GM23248 (cell line): ENCODE measurements around the gene TP53I13. TPM values are rescaled to one million over a fixed set of nuclear protein-coding genes. Genes with fewer than 3 reads are reported as not detected.

ENCODE experiments used
- DNase-seq: peaks from one replicate; pipeline ENCODE4 v3.0.0-alpha.2; 2015
- H2AFZ ChIP-seq: fragments of 200-600 bp; sonication (generic); 2 replicates; pipeline ENCODE4 v1.6.1; 2016; ENCODE audit warnings: antibody characterized with exemption
- H3F3A ChIP-seq: fragments of 200-600 bp; sonication (generic); 2 replicates; pipeline ENCODE4 v1.6.1; 2016; ENCODE audit warnings: mild to moderate bottlenecking, antibody characterized with exemption, mixed run types; ENCODE audit not compliant: insufficient read depth
- H3K27ac ChIP-seq: fragments of 200-600 bp; sonication (generic); 2 replicates; pipeline ENCODE4 v1.5.1; 2016; ENCODE audit warnings: mild to moderate bottlenecking
- H3K27me3 ChIP-seq: fragments of 200-600 bp; sonication (generic); replicated peaks from 2 replicates; pipeline ENCODE4 v1.6.1; 2016; ENCODE audit warnings: mild to moderate bottlenecking; ENCODE audit not compliant: insufficient read depth
- H3K36me3 ChIP-seq: fragments of 200-600 bp; sonication (generic); 2 replicates; pipeline ENCODE4 v1.6.1; 2016; ENCODE audit warnings: low read depth, mild to moderate bottlenecking
- H3K4me1 ChIP-seq: fragments of 200-600 bp; sonication (generic); 2 replicates; pipeline ENCODE4 v1.6.1; 2016; ENCODE audit warnings: mild to moderate bottlenecking; ENCODE audit not compliant: insufficient read depth
- H3K4me2 ChIP-seq: fragments of 200-600 bp; sonication (generic); one replicate; pipeline ENCODE4 v1.6.1; 2016; ENCODE audit warnings: mild to moderate bottlenecking; ENCODE audit not compliant: unreplicated experiment
- H3K4me3 ChIP-seq: fragments of 200-600 bp; sonication (generic); 2 replicates; pipeline ENCODE4 v1.5.1; 2016; ENCODE audit warnings: mild to moderate bottlenecking
- H3K79me2 ChIP-seq: fragments of 200-600 bp; sonication (generic); 2 replicates; pipeline ENCODE4 v1.6.1; 2016; ENCODE audit warnings: mild to moderate bottlenecking; ENCODE audit not compliant: insufficient read depth
- H3K9ac ChIP-seq: fragments of 200-600 bp; sonication (generic); 2 replicates; pipeline ENCODE4 v1.6.1; 2016; ENCODE audit warnings: mild to moderate bottlenecking
- H3K9me2 ChIP-seq: fragments of 200-600 bp; sonication (generic); 2 replicates; pipeline ENCODE4 v1.6.1; 2016; ENCODE audit warnings: mixed run types, mild to moderate bottlenecking, moderate library complexity; ENCODE audit not compliant: insufficient read depth
- H3K9me3 ChIP-seq: fragments of 200-600 bp; sonication (generic); one replicate; pipeline ENCODE4 v1.6.1; 2017; ENCODE audit warnings: low read depth
- H4K20me1 ChIP-seq: fragments of 200-600 bp; sonication (generic); 2 replicates; pipeline ENCODE4 v1.6.0; 2016; ENCODE audit not compliant: insufficient read depth
- EZH2 ChIP-seq: fragments of 200-600 bp; sonication (generic); IDR thresholded peaks from 2 replicates; pipeline ENCODE4 v1.6.1; 2018; ENCODE audit warnings: antibody characterized with exemption, mild to moderate bottlenecking; ENCODE audit not compliant: insufficient read depth, poor library complexity, severe bottlenecking
- EZH2phosphoT487 ChIP-seq: fragments of 200-600 bp; sonication (generic); IDR thresholded peaks from 2 replicates; pipeline ENCODE4 v1.6.1; 2018; ENCODE audit warnings: antibody characterized with exemption, moderate library complexity, mild to moderate bottlenecking, low read depth; ENCODE audit not compliant: insufficient read depth
- WGBS, 2 experiments: methylation state at CpG; one replicate each; pipeline ENCODE4 v1.1.6; 2015 to 2017; ENCODE audit warnings: low lambda C conversion rate in 2 of 2, low coverage in 1 of 2; ENCODE audit errors: missing lambda C conversion rate in 2 of 2; 5-methylcytosine and 5-hydroxymethylcytosine counted together
- in situ Hi-C: fragments of 300-500 bp; cut with MboI; formaldehyde crosslinking; loops from 2 replicates; pipeline ENCODE4 v1.15.0; 2020
- polyA plus RNA-seq: library from polyadenylated mRNA; unstranded; fragments of >200 nt; fragmentation: Nextera tagmentation; extraction: Ambion mirVana; gene quantifications from 2 replicates; pipeline ENCODE4 v1.2.1, GENCODE V29; 2016
- total RNA-seq: library from RNA; depleted of rRNA; stranded (reverse); fragments of >200 nt; shearing (Covaris generic); gene quantifications from 2 replicates; pipeline ENCODE4 v1.2.3, GENCODE V29; 2014

TP53I13 gene
- total and polyA plus RNA-seq, 2 experiments from 2014 or later = 37.3 to 67.2 TPM

- Histone ChIP-seq H3F3A (peaks cover 20% of the 10 kb centered on the region; the same call in 1 of the 2 replicates), H3K79me2 (peaks cover 19% of the 10 kb centered on the region), H3K36me3 (no peaks in the 10 kb centered on the region), H4K20me1 (no peaks in the 10 kb centered on the region), H3K9me2 (no peaks in the 10 kb centered on the region), H2AFZ (peak overlapping the region; percentile 79), H3K4me3 (peak overlapping the region; percentile 66), H3K4me1 (peaks cover 30% of the 10 kb centered on the region), H3K27ac (peak overlapping the region; percentile 56; the same call in 1 of the 2 replicates), H3K4me2 (peak overlapping the region; percentile 63), H3K27me3 (no peaks in the 10 kb centered on the region), H3K9me3 (no peaks in the 10 kb centered on the region), H3K9ac (peak overlapping the region; percentile 32; the same call in 1 of the 2 replicates)
- in situ Hi-C loops = no loop called here
- TF ChIP-seq EZH2 (no peak), EZH2phosphoT487 (no peak)
- WGBS, 2 experiments = 7% methylated on average over 22 to 25 of the region's 25 CpGs
- DNase-seq = peak; percentile 84
Measured at GRCh38 chr17:29591737-29592608, 23.5 kb downstream of the TP53I13 start.

GRCh38 chr17:29592850-29593551 is 24.5 kb downstream of the TP53I13 start, which contains the start of gene ANKRD13B:
Gene ANKRD13B (plus strand): TSS chr17:29593132. CDS start chr17:29593622, 490 bp downstream.
- no peaks in the 10 kb centered on the region for H4K20me1 ChIP-seq
- H3K36me3 ChIP-seq = no peaks in the 10 kb centered on the region
- peak within 1 kb of the TSS; percentile 79 for H2AFZ ChIP-seq
- H3K27ac ChIP-seq = no peak within 1 kb of the TSS
- no peaks in the 10 kb centered on the region for H3K27me3 ChIP-seq
- DNase-seq = peak; percentile 59
- peaks cover 9% of the 10 kb centered on the region for H3K79me2 ChIP-seq
- peak within 1 kb of the TSS; percentile 76 for H3K4me2 ChIP-seq
- no peak for TF ChIP-seq EZH2phosphoT487
- TF ChIP-seq EZH2 = no peak
- peaks cover 20% of the 10 kb centered on the region; the same call in 1 of the 2 replicates for H3F3A ChIP-seq
- in situ Hi-C loops = no loop called here
- H3K9me2 ChIP-seq = no peaks in the 10 kb centered on the region
- H3K4me1 ChIP-seq = peaks cover 24% of the 10 kb centered on the region
- H3K9ac ChIP-seq = peak within 1 kb of the TSS; percentile 25; the same call in 1 of the 2 replicates
- peak within 1 kb of the TSS; percentile 70 for H3K4me3 ChIP-seq
- WGBS, 2 experiments = 1 to 3% methylated on average over 33 to 40 of the region's 96 CpGs
- no peaks in the 10 kb centered on the region for H3K9me3 ChIP-seq

- no peaks in the 10 kb centered on the region for H3K27me3 ChIP-seq
- DNase-seq = peak; percentile 52
- H3K9me2 ChIP-seq = no peaks in the 10 kb centered on the region
- H3K4me3 ChIP-seq = peak overlapping the region; percentile 70
- peaks cover 20% of the 10 kb centered on the region; the same call in 1 of the 2 replicates for H3F3A ChIP-seq
- H3K27ac ChIP-seq = no peak overlapping the region
- peaks cover 23% of the 10 kb centered on the region for H3K4me1 ChIP-seq
- H3K4me2 ChIP-seq = peak overlapping the region; percentile 75
- no peaks in the 10 kb centered on the region for H3K9me3 ChIP-seq
- H2AFZ ChIP-seq = peak overlapping the region; percentile 74
- no peak for TF ChIP-seq EZH2phosphoT487
- no peak for TF ChIP-seq EZH2
- 0 out of 2 replicates have a peak, but pooled peaks cover under 1% of the 10 kb centered on the region for H3K79me2 ChIP-seq
- peak overlapping the region; percentile 25; the same call in 1 of the 2 replicates for H3K9ac ChIP-seq
- in situ Hi-C loops = no loop called here
- H4K20me1 ChIP-seq = no peaks in the 10 kb centered on the region
- 12 to 14% methylated on average over 42 to 44 of the region's 64 CpGs for WGBS, 2 experiments
- H3K36me3 ChIP-seq = no peaks in the 10 kb centered on the region
Measured at GRCh38 chr17:29593591-29594518, 25.4 kb downstream of the TP53I13 start.
